K562 (cell line): ENCODE data around the gene BFSP1.

Source experiments
- DNMT1 ChIP-seq: fragments of 450-650 bp; IDR thresholded peaks from 2 replicates; pipeline ENCODE4 v1.6.1; 2016; ENCODE audit warnings: antibody characterized with exemption, mild to moderate bottlenecking
- JUN ChIP-seq, 2 experiments: sonication (generic) in 1 of 2; formaldehyde crosslinking in 1 of 2; IDR thresholded peaks; 2 replicates each; pipeline versions ENCODE4 v1.6.1 to v1.8.0; 2012 to 2022; ENCODE audit warnings: borderline replicate concordance in 2 of 2, mild to moderate bottlenecking in 2 of 2, improper control_type of control experiment in 1 of 2, low read depth in 1 of 2, low read length in 1 of 2, missing genetic modification reagents in 1 of 2
- NR2C2 ChIP-seq, 2 experiments: fragments of 200-800 bp in 1 of 2; sonication (Bioruptor generic) in 1 of 2; sonication (generic) in 1 of 2; formaldehyde crosslinking in 1 of 2; IDR thresholded peaks; 2 replicates each; pipeline versions ENCODE4 v1.6.1 to v1.8.0; 2016 to 2022; ENCODE audit warnings: mild to moderate bottlenecking in 1 of 2, missing compliant biosample characterization in 1 of 2, missing genetic modification characterization in 1 of 2, missing genetic modification reagents in 1 of 2
- POLR2A ChIP-seq: fragments of 450-650 bp; conservative IDR thresholded peaks from 2 replicates; pipeline ENCODE4 v1.6.1; 2016
- RB1 ChIP-seq: fragments of 450-650 bp; IDR thresholded peaks from 2 replicates; pipeline ENCODE4 v1.6.1; 2017; ENCODE audit warnings: low read depth, mild to moderate bottlenecking
- TF ChIP-seq, protein P1 (sequence below), 3 experiments: IDR thresholded peaks in 2 of 3; conservative IDR thresholded peaks in 1 of 3; 2 replicates each; pipeline ENCODE4 v1.5.1; 2011 to 2012; ENCODE audit warnings: low read length in 3 of 3, mild to moderate bottlenecking in 3 of 3, control low read depth in 2 of 3, improper control_type of control experiment in 1 of 3, inconsistent platforms in 1 of 3, low read depth in 1 of 3, mixed read lengths in 1 of 3, moderate library complexity in 1 of 3; ENCODE audit not compliant: insufficient read depth in 2 of 3
- TF ChIP-seq, protein P2 (sequence below): sonication (generic); formaldehyde crosslinking; IDR thresholded peaks from 2 replicates; pipeline ENCODE4 v1.8.1; 2023; ENCODE audit warnings: mild to moderate bottlenecking, missing genetic modification reagents

DNA sequence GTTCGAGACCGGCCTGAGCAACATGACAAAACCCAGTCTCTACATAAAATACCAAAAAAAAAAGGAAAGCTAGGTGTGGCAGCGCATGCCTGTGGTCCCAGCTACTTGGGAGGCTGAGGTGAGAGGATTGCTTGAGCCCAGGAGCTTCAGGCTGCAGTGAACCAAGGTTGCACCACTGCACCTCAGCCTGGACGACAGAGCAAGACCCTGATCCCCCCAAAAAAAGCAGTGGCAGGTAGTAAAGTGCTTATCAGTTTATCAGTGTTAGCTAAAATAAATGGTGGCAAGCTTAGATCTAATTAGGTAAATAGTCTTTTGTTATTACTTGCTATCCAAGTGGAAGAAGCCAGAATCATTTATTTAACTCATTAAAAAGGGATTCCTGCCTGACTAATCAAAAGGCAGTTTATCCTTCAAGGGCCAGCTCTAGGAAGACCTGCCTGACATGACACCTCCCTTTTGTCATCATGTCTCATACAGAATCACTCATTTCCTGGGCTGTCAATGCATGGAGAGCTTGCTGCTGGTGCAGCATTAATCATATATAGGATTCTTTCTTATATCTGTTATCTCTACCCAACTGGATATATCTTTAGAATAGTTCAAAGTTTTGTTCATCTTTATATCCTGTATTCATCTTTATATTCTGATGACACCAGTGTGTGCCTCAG lies 48.3 kb upstream of the BFSP1 start:
- TF ChIP-seq DNMT1 (no peak), POLR2A (no peak), RB1 (no peak), JUN (IDR thresholded peaks at IDR 0.05; ENCODE audit: borderline replicate concordance, low read depth, low read length) (no peak), JUN (CRISPR knock-in tag; IDR thresholded peaks at IDR 0.05; ENCODE audit: borderline replicate concordance) (no peak), NR2C2 (CRISPR knock-in tag; IDR thresholded peaks at IDR 0.05) (no peak), NR2C2 (tag; IDR thresholded peaks at IDR 0.05) (no peak)
- TF ChIP-seq, protein P1, sequence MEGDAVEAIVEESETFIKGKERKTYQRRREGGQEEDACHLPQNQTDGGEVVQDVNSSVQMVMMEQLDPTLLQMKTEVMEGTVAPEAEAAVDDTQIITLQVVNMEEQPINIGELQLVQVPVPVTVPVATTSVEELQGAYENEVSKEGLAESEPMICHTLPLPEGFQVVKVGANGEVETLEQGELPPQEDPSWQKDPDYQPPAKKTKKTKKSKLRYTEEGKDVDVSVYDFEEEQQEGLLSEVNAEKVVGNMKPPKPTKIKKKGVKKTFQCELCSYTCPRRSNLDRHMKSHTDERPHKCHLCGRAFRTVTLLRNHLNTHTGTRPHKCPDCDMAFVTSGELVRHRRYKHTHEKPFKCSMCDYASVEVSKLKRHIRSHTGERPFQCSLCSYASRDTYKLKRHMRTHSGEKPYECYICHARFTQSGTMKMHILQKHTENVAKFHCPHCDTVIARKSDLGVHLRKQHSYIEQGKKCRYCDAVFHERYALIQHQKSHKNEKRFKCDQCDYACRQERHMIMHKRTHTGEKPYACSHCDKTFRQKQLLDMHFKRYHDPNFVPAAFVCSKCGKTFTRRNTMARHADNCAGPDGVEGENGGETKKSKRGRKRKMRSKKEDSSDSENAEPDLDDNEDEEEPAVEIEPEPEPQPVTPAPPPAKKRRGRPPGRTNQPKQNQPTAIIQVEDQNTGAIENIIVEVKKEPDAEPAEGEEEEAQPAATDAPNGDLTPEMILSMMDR (IDR thresholded peaks at IDR 0.05 in 2 of 3, conservative IDR thresholded peaks at IDR 0.05 in 1 of 3; ENCODE audit: insufficient read depth in 2 of 3, low read depth in 1 of 3, low read length in 3 of 3): no peak
- TF ChIP-seq, protein P2, sequence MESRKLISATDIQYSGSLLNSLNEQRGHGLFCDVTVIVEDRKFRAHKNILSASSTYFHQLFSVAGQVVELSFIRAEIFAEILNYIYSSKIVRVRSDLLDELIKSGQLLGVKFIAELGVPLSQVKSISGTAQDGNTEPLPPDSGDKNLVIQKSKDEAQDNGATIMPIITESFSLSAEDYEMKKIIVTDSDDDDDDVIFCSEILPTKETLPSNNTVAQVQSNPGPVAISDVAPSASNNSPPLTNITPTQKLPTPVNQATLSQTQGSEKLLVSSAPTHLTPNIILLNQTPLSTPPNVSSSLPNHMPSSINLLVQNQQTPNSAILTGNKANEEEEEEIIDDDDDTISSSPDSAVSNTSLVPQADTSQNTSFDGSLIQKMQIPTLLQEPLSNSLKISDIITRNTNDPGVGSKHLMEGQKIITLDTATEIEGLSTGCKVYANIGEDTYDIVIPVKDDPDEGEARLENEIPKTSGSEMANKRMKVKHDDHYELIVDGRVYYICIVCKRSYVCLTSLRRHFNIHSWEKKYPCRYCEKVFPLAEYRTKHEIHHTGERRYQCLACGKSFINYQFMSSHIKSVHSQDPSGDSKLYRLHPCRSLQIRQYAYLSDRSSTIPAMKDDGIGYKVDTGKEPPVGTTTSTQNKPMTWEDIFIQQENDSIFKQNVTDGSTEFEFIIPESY (CRISPR knock-in tag): no peak
